Testis (tissue), 3 donors: Measurements from ENCODE around the gene MRPL10. TPM values are rescaled to one million over a fixed set of nuclear protein-coding genes. Genes with fewer than 3 reads are reported as not detected.

Source experiments
- DNase-seq: peaks from one replicate; pipeline ENCODE4 v3.0.0-alpha.2; 2019
- H3K27ac ChIP-seq, 2 donors: fragments of 200-600 bp; sonication (generic); one replicate each; pipeline ENCODE4 v1.5.1; 2019
- H3K27me3 ChIP-seq: fragments of 200-600 bp; sonication (generic); one replicate; pipeline ENCODE4 v1.5.1; 2019
- H3K36me3 ChIP-seq: fragments of 200-600 bp; sonication (generic); one replicate; pipeline ENCODE4 v1.5.1; 2017; ENCODE audit warnings: low read depth; ENCODE audit errors: missing control alignments
- H3K4me1 ChIP-seq: fragments of 200-600 bp; sonication (generic); one replicate; pipeline ENCODE4 v1.5.1; 2019
- H3K4me3 ChIP-seq, 2 donors: fragments of 200-600 bp; sonication (generic); one replicate each; pipeline ENCODE4 v1.5.1; 2017 to 2019
- H3K9me3 ChIP-seq: fragments of 200-600 bp; sonication (generic); one replicate; pipeline ENCODE4 v1.5.1; 2017
- POLR2A ChIP-seq: fragments of 450-650 bp; IDR thresholded peaks from one replicate; pipeline ENCODE4 v1.6.1; 2017; ENCODE audit warnings: antibody characterized with exemption, mild to moderate bottlenecking, moderate library complexity
- WGBS, 2 donors: methylation state at CpG; one replicate each; pipeline ENCODE4 v1.1.5; 2018; 5-methylcytosine and 5-hydroxymethylcytosine counted together
- intact Hi-C: fragments of 100-400 bp; cut with DNase I; formaldehyde crosslinking; loops from one replicate; pipeline ENCODE4 v1.15.1; 2023; ENCODE audit warnings: low total_unique reads
- polyA plus RNA-seq: library from polyadenylated mRNA; stranded (reverse); fragments of 350-450 nt; fragmentation: Illumina TruSeq; extraction: RNeasy Lipid Tissue Mini Kit (QIAGEN cat#74804); gene quantifications from one replicate; pipeline ENCODE4 v1.2.3, GENCODE V29; 2014; ENCODE audit warnings: low read depth, low replicate concordance; ENCODE audit not compliant: insufficient read depth
- total RNA-seq, 2 donors: library from RNA; depleted of rRNA; stranded (reverse); fragments of >200 nt; gene quantifications; one replicate each; pipeline ENCODE4 v1.2.3, GENCODE V29; 2016
- TF ChIP-seq, protein P1 (sequence below), 3 experiments: fragments of 450-650 bp in 2 of 3; fragments of 200-600 bp in 1 of 3; sonication (generic) in 1 of 3; IDR thresholded peaks; one replicate each; pipeline ENCODE4 v1.5.1; 2016 to 2019; ENCODE audit warnings: antibody characterized with exemption in 3 of 3, mild to moderate bottlenecking in 2 of 3, moderate library complexity in 1 of 3

The MRPL10 gene
- total and polyA plus RNA-seq, 3 donors from 2014 or later = 47.1 to 51.5 (median 47.4) TPM

DNA sequence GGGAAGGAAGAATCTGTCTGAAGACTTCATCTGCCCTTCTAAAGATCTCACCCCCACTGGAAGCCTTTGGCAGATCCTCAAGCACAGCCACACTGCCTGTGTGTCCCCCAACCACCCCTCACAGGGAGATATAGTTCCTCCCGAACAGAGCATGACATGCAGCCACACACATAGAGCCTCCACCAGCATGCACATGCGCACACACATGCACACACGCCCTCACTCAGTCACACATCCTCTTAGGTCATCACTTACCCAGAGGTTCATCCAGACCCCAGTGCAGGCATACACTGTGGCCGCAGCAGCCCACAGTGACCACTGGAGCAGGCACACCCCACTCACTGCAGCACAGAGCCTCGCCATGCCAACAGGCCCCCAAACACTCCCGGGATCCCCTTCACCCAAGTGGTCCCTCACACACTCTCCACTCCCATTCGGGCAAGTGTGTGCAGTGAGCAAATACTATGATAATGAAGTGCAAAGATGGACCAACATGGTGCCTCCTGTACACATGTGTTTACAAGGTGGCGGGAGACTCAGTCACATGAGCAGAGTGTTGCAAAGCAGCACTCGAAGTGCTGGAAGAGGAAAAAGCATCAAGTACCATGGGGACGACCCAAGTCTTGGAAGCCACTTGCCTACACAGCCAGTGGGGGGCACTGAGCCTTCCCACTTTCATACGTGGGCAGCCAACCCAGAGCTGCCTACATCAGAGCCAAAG, 36.6 kb upstream of the MRPL10 start:
- intact Hi-C loops = no loop called here
- Histone ChIP-seq H3K4me1 (peaks cover 7% of the 10 kb centered on the region), H3K27ac (no peak overlapping the region), H3K27me3 (no peaks in the 10 kb centered on the region), H3K4me3 (no peak overlapping the region), H3K9me3 (no peaks in the 10 kb centered on the region), H3K36me3 (no peaks in the 10 kb centered on the region)
- 91 to 92% methylated on average over 9 to 11 of the region's 11 CpGs for WGBS, 2 donors
- no peak for DNase-seq
- TF ChIP-seq POLR2A = no peak
- TF ChIP-seq, protein P1, sequence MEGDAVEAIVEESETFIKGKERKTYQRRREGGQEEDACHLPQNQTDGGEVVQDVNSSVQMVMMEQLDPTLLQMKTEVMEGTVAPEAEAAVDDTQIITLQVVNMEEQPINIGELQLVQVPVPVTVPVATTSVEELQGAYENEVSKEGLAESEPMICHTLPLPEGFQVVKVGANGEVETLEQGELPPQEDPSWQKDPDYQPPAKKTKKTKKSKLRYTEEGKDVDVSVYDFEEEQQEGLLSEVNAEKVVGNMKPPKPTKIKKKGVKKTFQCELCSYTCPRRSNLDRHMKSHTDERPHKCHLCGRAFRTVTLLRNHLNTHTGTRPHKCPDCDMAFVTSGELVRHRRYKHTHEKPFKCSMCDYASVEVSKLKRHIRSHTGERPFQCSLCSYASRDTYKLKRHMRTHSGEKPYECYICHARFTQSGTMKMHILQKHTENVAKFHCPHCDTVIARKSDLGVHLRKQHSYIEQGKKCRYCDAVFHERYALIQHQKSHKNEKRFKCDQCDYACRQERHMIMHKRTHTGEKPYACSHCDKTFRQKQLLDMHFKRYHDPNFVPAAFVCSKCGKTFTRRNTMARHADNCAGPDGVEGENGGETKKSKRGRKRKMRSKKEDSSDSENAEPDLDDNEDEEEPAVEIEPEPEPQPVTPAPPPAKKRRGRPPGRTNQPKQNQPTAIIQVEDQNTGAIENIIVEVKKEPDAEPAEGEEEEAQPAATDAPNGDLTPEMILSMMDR (IDR thresholded peaks at IDR 0.05) = no peak

DNA sequence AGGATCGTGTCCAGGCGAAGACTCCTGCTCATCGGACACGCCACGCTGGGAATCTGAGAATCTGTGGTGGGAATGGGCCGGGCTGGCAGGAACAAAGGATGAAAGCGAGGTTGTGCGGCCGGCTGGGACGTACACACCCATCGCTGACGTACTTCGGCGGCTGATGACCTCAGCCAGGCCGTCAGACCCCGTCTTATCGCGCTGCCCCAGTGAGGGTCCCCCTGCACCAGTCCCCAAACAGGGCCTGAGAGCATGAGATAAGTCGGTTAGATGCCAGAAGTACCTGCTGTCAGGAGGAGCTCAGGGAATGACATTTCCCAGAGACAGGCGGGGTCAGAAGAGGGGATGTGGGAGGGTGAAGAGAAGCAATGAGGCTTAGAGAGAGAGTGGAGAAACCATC, 35.6 kb upstream of the MRPL10 start:
- H3K4me1 ChIP-seq = no peaks in the 10 kb centered on the region
- intact Hi-C loops = no loop called here
- no peaks in the 10 kb centered on the region for H3K27me3 ChIP-seq
- no peak for DNase-seq
- 65 to 79% methylated on average over 20 of the region's 20 CpGs for WGBS, 2 donors
- no peak overlapping the region for H3K4me3 ChIP-seq
- no peak overlapping the region for H3K27ac ChIP-seq
- H3K36me3 ChIP-seq = no peaks in the 10 kb centered on the region
- TF ChIP-seq POLR2A = no peak
- TF ChIP-seq, protein P1 (IDR thresholded peaks at IDR 0.05) = no peak
- no peaks in the 10 kb centered on the region for H3K9me3 ChIP-seq

DNA sequence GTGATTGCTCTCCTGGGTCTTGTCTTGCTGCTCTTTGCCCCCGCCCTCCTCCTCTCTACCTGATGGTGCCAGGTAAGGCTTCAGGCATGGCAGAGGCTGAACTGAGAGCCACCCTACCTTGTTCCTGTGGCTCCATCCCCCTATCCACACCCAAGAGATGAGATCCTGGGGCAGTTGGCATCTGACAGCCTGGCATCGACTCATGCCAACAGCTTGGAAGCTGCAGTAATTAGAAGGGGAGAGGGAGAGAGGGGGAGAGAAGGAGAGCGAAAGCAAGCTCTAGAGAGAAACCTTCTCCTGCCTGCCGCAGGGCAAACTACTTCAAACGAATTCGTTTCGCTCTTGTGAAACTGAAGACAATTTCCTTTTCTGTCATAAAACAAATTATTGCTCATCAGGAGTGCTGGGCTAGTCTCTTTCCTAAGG, 33.5 kb upstream of the MRPL10 start:
- no peak for DNase-seq
- Histone ChIP-seq H3K4me3 (no peak overlapping the region), H3K27ac (no peak overlapping the region), H3K36me3 (no peaks in the 10 kb centered on the region), H3K4me1 (no peaks in the 10 kb centered on the region), H3K27me3 (no peaks in the 10 kb centered on the region), H3K9me3 (no peaks in the 10 kb centered on the region)
- 60 to 63% methylated on average over 7 of the region's 7 CpGs for WGBS, 2 donors
- TF ChIP-seq POLR2A = no peak
- TF ChIP-seq, protein P1 (IDR thresholded peaks at IDR 0.05) = no peak
- intact Hi-C loops = no loop called here

DNA sequence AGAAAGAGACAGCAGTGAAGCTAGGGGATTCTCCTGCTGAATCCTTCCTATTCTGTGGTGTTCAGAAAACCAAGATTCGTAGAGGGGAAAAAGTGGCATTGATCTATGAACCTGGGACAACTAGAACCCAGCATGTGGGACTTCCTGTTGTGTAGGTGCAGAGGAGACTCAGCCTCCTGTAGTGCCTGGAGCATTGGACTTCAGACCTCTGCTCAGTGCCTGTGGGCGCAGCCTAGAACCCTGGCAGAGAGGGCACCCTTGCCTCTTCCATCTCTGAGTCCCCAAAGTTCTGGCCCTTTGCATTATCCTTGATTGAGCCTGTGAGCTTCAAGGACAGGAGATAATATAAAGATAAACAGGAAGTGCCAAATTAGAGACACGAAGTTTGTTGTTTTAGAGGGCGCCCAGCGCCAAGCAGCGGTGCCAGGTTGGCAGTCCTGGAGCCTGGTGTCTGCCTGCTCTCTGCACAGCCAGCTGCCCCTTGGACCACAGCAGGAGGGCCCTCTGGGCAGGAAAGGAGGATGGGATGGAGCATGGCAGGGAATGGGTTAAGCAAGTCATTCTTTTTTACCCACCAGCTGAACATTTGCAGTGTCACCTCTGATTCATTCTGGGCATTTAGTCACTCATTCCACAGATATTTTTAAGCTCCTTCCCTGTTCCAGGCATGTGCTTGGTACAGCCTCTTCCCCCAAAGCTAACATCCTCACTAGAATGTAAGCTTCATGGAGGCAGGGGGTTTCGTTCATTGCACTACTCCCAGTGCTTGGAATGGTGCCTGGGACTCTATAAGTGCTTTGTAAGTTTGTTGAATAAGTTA, 31.5 kb upstream of the MRPL10 start:
- WGBS, 2 donors = 79 to 83% methylated on average over 7 of the region's 7 CpGs

More for the DNA sequence above, 31.5 kb upstream of the MRPL10 start:
- intact Hi-C loops = no loop called here
- no peak for DNase-seq
- H3K9me3 ChIP-seq = no peaks in the 10 kb centered on the region
- H3K4me3 ChIP-seq = no peak overlapping the region
- no peak overlapping the region for H3K27ac ChIP-seq
- TF ChIP-seq, protein P1 (IDR thresholded peaks at IDR 0.05) = no peak
- TF ChIP-seq POLR2A = no peak
- no peaks in the 10 kb centered on the region for H3K27me3 ChIP-seq
- H3K4me1 ChIP-seq = no peaks in the 10 kb centered on the region
- no peaks in the 10 kb centered on the region for H3K36me3 ChIP-seq
